Keratinocyte (primary cell): ENCODE results near the gene ZEB1.

Experiments used
- CTCF ChIP-seq, 3 experiments: IDR thresholded peaks in 1 of 3; conservative IDR thresholded peaks in 1 of 3; optimal IDR thresholded peaks in 1 of 3; 2 replicates in 2 of 3; 3 replicates in 1 of 3; pipeline versions ENCODE3 to v1.5.1; 2011; ENCODE audit warnings: low read length in 3 of 3, mild to moderate bottlenecking in 3 of 3, moderate library complexity in 2 of 3, control low read depth in 1 of 3, inconsistent platforms in 1 of 3; ENCODE audit not compliant: insufficient read depth in 2 of 3; ENCODE audit errors: extremely low read depth in 1 of 3
- EZH2 ChIP-seq: IDR thresholded peaks from one replicate; pipeline ENCODE4 v1.6.1; 2012; ENCODE audit warnings: inconsistent platforms, mild to moderate bottlenecking, low read length, moderate library complexity

DNA sequence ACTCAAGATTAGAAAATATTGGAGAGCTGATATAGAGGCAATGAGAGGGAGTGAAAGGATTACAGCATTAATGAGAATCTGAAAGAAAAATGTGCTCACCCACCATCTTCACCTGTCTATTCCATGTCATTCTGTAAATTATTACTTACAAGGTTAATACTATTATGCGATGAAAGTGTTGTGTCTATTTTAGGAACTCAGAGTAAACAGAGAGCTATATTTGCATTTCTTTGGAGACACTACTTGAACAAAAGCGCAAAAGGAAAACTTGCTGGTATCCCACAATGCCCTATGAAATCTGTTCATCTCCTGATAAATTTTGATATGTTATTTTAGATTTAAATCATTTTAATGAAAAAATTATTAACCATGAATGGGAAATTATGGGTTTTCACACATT, 196.1 kb downstream of the ZEB1 start:
- no peak for TF ChIP-seq CTCF (optimal IDR thresholded peaks at IDR 0.05 in 1 of 3, IDR thresholded peaks at IDR 0.05 in 1 of 3, conservative IDR thresholded peaks at IDR 0.05 in 1 of 3; ENCODE audit: extremely low read depth in 1 of 3, insufficient read depth in 2 of 3, low read length in 3 of 3)
- TF ChIP-seq EZH2, result no peak
